Dermis microvascular lymphatic vessel endothelial cell (primary cell): ENCODE measurements around the gene FYTTD1. TPM values are rescaled to one million over a fixed set of nuclear protein-coding genes. Genes with fewer than 3 reads are reported as not detected.
A peak's percentile ranks its signal among the peaks of the same experiment; 100 is the strongest.

ENCODE experiments used
- DNase-seq, 2 donors: peaks; one replicate each; pipeline versions ENCODE4 v3.0.0 to v3.0.0-alpha.2; 2010; ENCODE audit warnings: low read depth in 2 of 2
- total RNA-seq: library from RNA; depleted of rRNA; stranded (reverse); fragments of >200 nt; gene quantifications from 2 replicates; pipeline ENCODE4 v1.2.1, GENCODE V29; 2014

FYTTD1 gene
- total RNA-seq, 1 donor from 2014 or later: 31.8 TPM

- peak; percentile 52 to 85 for DNase-seq
These were observed 41.6 kb downstream of the FYTTD1 start, which contains the start of gene LRCH3 for GRCh38 chr3:197791113-197791891. TSS of gene LRCH3 (plus strand) at chr3:197791254. CDS start at chr3:197791279, 25 bp downstream.

GRCh38 chr3:197791892-197792647, 42.4 kb downstream of the FYTTD1 start:
- peak in 1 of 2 donors; percentile 47 for DNase-seq

- DNase-seq: peak; percentile 56 to 90
These were observed 43.6 kb downstream of the FYTTD1 start for GRCh38 chr3:197793247-197793646.

GRCh38 chr3:197794115-197794514, 44.4 kb downstream of the FYTTD1 start:
- no peak for DNase-seq

GRCh38 chr3:197795200-197795599, 45.5 kb downstream of the FYTTD1 start:
- no peak for DNase-seq

- DNase-seq: no peak
These were observed 46.4 kb downstream of the FYTTD1 start for GRCh38 chr3:197796087-197796486.

GRCh38 chr3:197798863-197799262, 49.2 kb downstream of the FYTTD1 start:
- DNase-seq: no peak

- DNase-seq: no peak
These were observed 50.7 kb downstream of the FYTTD1 start for GRCh38 chr3:197800379-197800778.

GRCh38 chr3:197801891-197802778, 52.5 kb downstream of the FYTTD1 start:
- DNase-seq: peak in 1 of 2 donors; percentile 48

GRCh38 chr3:197802779-197803459, 53.2 kb downstream of the FYTTD1 start:
- DNase-seq: peak in 1 of 2 donors; percentile 30

- DNase-seq: no peak
These were observed 54.8 kb downstream of the FYTTD1 start for GRCh38 chr3:197804511-197804910.

- DNase-seq: no peak
These were observed 58.4 kb downstream of the FYTTD1 start for GRCh38 chr3:197807969-197808587.

- no peak for DNase-seq
These were observed 59.8 kb downstream of the FYTTD1 start for GRCh38 chr3:197809356-197810020.

GRCh38 chr3:197810901-197811300, 61.2 kb downstream of the FYTTD1 start:
- no peak for DNase-seq

- DNase-seq: no peak
These were observed 61.7 kb downstream of the FYTTD1 start for GRCh38 chr3:197811343-197811742.

- no peak for DNase-seq
These were observed 64.7 kb downstream of the FYTTD1 start for GRCh38 chr3:197814372-197814771.

- no peak for DNase-seq
These were observed 71.1 kb downstream of the FYTTD1 start for GRCh38 chr3:197820550-197821335.

- DNase-seq: no peak
These were observed 79.8 kb downstream of the FYTTD1 start for GRCh38 chr3:197829397-197830045.
